Right hindlimb (tissue), 1 donor: Measurements from ENCODE around the gene UROC1.

Experiments used
- DNase-seq: peaks from one replicate; pipeline ENCODE4 v3.0.0-alpha.2; 2018

UROC1 gene

GRCh38 chr3:126515066-126515706 is 2.4 kb downstream of the UROC1 start:
- no peak for DNase-seq

GRCh38 chr3:126514161-126514560 is 3.4 kb downstream of the UROC1 start:
- no peak for DNase-seq

GRCh38 chr3:126512916-126513650 is 4.5 kb downstream of the UROC1 start:
- no peak for DNase-seq

- DNase-seq: no peak
These were observed 5.5 kb downstream of the UROC1 start for GRCh38 chr3:126512026-126512425.

- DNase-seq: no peak
These were observed 6.3 kb downstream of the UROC1 start for GRCh38 chr3:126511291-126511690.

- no peak for DNase-seq
These were observed 7.2 kb downstream of the UROC1 start for GRCh38 chr3:126510308-126510910.

- DNase-seq: no peak
These were observed 7.8 kb downstream of the UROC1 start for GRCh38 chr3:126509597-126510307.

- no peak for DNase-seq
These were observed 9.0 kb downstream of the UROC1 start for GRCh38 chr3:126508564-126508964.

- DNase-seq: no peak
These were observed 9.7 kb downstream of the UROC1 start for GRCh38 chr3:126507886-126508285.

GRCh38 chr3:126503701-126504100 is 13.9 kb downstream of the UROC1 start:
- DNase-seq: no peak

- no peak for DNase-seq
These were observed 14.9 kb downstream of the UROC1 start for GRCh38 chr3:126502656-126503055.

GRCh38 chr3:126501736-126502135 is 15.8 kb downstream of the UROC1 start:
- DNase-seq: no peak

- no peak for DNase-seq
These were observed 16.5 kb downstream of the UROC1 start for GRCh38 chr3:126501054-126501453.

GRCh38 chr3:126500016-126500415 is 17.6 kb downstream of the UROC1 start:
- DNase-seq: no peak

GRCh38 chr3:126499401-126499800 is 18.2 kb downstream of the UROC1 start:
- no peak for DNase-seq

- DNase-seq: no peak
These were observed 18.6 kb downstream of the UROC1 start for GRCh38 chr3:126498929-126499328.

- no peak for DNase-seq
These were observed 19.1 kb downstream of the UROC1 start for GRCh38 chr3:126498461-126498860.

- no peak for DNase-seq
These were observed 19.6 kb downstream of the UROC1 start for GRCh38 chr3:126497956-126498355.

- DNase-seq: no peak
These were observed 20.4 kb downstream of the UROC1 start for GRCh38 chr3:126496894-126497850.

GRCh38 chr3:126495786-126496185 is 21.8 kb downstream of the UROC1 start:
- DNase-seq: no peak

GRCh38 chr3:126494970-126495230 is 22.7 kb downstream of the UROC1 start:
- DNase-seq: no peak

GRCh38 chr3:126494204-126494969 is 23.2 kb downstream of the UROC1 start:
- DNase-seq: no peak
